Fibroblast of gingiva (primary cell): ENCODE results near the gene SH3D19.

Source experiments
- DNase-seq: peaks from one replicate; pipeline ENCODE4 v3.0.0-alpha.2; 2011; ENCODE audit warnings: low read depth

Gene SH3D19

GRCh38 chr4:151195801-151196200 lies 129.6 kb downstream of the SH3D19 start:
- DNase-seq, result peak; percentile 60

GRCh38 chr4:151193414-151193813 lies 132.0 kb downstream of the SH3D19 start:
- no peak for DNase-seq

- DNase-seq, result no peak
These were observed 132.7 kb downstream of the SH3D19 start for GRCh38 chr4:151192556-151193235.

GRCh38 chr4:151184523-151185458 lies 140.6 kb downstream of the SH3D19 start:
- DNase-seq, result peak; percentile 79

- no peak for DNase-seq
These were observed 142.9 kb downstream of the SH3D19 start for GRCh38 chr4:151182455-151182996.

GRCh38 chr4:151176685-151177084 lies 148.7 kb downstream of the SH3D19 start:
- no peak for DNase-seq

GRCh38 chr4:151175754-151176631 lies 149.4 kb downstream of the SH3D19 start:
- no peak for DNase-seq

- DNase-seq, result no peak
These were observed 150.2 kb downstream of the SH3D19 start for GRCh38 chr4:151175233-151175632.

GRCh38 chr4:151174784-151175183 lies 150.6 kb downstream of the SH3D19 start:
- DNase-seq, result no peak

- peak; percentile 95 for DNase-seq
These were observed 151.5 kb downstream of the SH3D19 start for GRCh38 chr4:151173871-151174270.

- DNase-seq, result peak; percentile 66
These were observed 155.5 kb downstream of the SH3D19 start for GRCh38 chr4:151169900-151170299.

- peak; percentile 97 for DNase-seq
These were observed 156.2 kb downstream of the SH3D19 start for GRCh38 chr4:151169223-151169622.

GRCh38 chr4:151167561-151167960 lies 157.8 kb downstream of the SH3D19 start:
- DNase-seq, result no peak

- DNase-seq, result no peak
These were observed 158.8 kb downstream of the SH3D19 start for GRCh38 chr4:151166636-151167035.

GRCh38 chr4:151165205-151166000 lies 160.0 kb downstream of the SH3D19 start:
- peak; percentile 81 for DNase-seq

- DNase-seq, result peak; percentile 35
These were observed 161.6 kb downstream of the SH3D19 start for GRCh38 chr4:151163855-151164254.

GRCh38 chr4:151158979-151159378 lies 166.4 kb downstream of the SH3D19 start:
- DNase-seq, result no peak

GRCh38 chr4:151157543-151157942 lies 167.9 kb downstream of the SH3D19 start:
- DNase-seq, result no peak

GRCh38 chr4:151153585-151153984 lies 171.8 kb downstream of the SH3D19 start:
- peak; percentile 85 for DNase-seq

- no peak for DNase-seq
These were observed 173.4 kb downstream of the SH3D19 start for GRCh38 chr4:151152028-151152427.
